Activated CD8-positive, alpha-beta memory T cell treated with anti-CD3 and anti-CD28 coated beads for 36 hours (primary cell): ENCODE data around the gene SPATA13. TPM values are rescaled to one million over a fixed set of nuclear protein-coding genes. Genes with fewer than 3 reads are reported as not detected.
"Not testable (repeated sequence)": the region's sequence is repeated elsewhere in the genome, so short reads cannot be mapped to it uniquely, and the experiment has no call there.

Experiments used
- CTCF ChIA-PET: fragments of 350-600 bp; sonication (Branson Sonifier 250); formaldehyde crosslinking; loops from one replicate; lab custom pipeline; 2021; ENCODE audit warnings: antibody characterized with exemption; lab: Charles Lee
- POLR2A ChIA-PET: fragments of 350-600 bp; sonication (Branson Sonifier 250); formaldehyde crosslinking; loops from one replicate; lab custom pipeline; 2021; ENCODE audit warnings: antibody characterized with exemption; lab: Charles Lee
- total RNA-seq, 2 experiments: library from RNA; stranded (reverse); gene quantifications; one replicate each; pipeline ENCODE4 v1.2.3, GENCODE V29; 2021

The SPATA13 gene
- total RNA-seq, 2 experiments from 2014 or later, result 54.7 TPM

- CTCF ChIA-PET, result no interaction called here
These were observed 23.2 kb downstream of the SPATA13 start for GRCh38 chr13:24183741-24184182.

GRCh38 chr13:24184265-24184841, 23.8 kb downstream of the SPATA13 start:
- ChIA-PET POLR2A (no interaction called here), CTCF (no interaction called here)

More at GRCh38 chr13:24183741-24184182, 23.2 kb downstream of the SPATA13 start:
- POLR2A ChIA-PET, result interaction anchor here (0.6 kb wide), 2 partner anchors 87 to 416 kb away, joined by 3 to 4 read pairs; no protein-coding TSS in a partner anchor

- ChIA-PET POLR2A (no interaction called here), CTCF (no interaction called here)
These were observed 24.4 kb downstream of the SPATA13 start for GRCh38 chr13:24184882-24185281.

GRCh38 chr13:24185591-24186232, 25.2 kb downstream of the SPATA13 start:
- CTCF ChIA-PET, result interaction anchor here (1.2 to 1.5 kb wide), 2 partner anchors 46 to 133 kb away, joined by 3 read pairs; no protein-coding TSS in a partner anchor

GRCh38 chr13:24187185-24187584, 26.7 kb downstream of the SPATA13 start:
- ChIA-PET CTCF (interaction anchor here (0.8 to 1.6 kb wide), 4 partner anchors 8 to 134 kb away, joined by 3 to 7 read pairs (median 4); no protein-coding TSS in a partner anchor), POLR2A (no interaction called here)

More at GRCh38 chr13:24185591-24186232, 25.2 kb downstream of the SPATA13 start:
- POLR2A ChIA-PET, result no interaction called here

GRCh38 chr13:24192057-24192810, 31.7 kb downstream of the SPATA13 start:
- CTCF ChIA-PET, result no interaction called here
- POLR2A ChIA-PET, result interaction anchor here (1.0 kb wide), 1 partner anchor 12 kb away, joined by 3 read pairs; no protein-coding TSS in a partner anchor

- POLR2A ChIA-PET, result interaction anchor here (1.0 kb wide), 1 partner anchor 12 kb away, joined by 3 read pairs; no protein-coding TSS in a partner anchor
These were observed 32.3 kb downstream of the SPATA13 start for GRCh38 chr13:24192811-24193162.

GRCh38 chr13:24194447-24194846, 33.9 kb downstream of the SPATA13 start:
- ChIA-PET CTCF (no interaction called here), POLR2A (no interaction called here)

More at GRCh38 chr13:24192811-24193162, 32.3 kb downstream of the SPATA13 start:
- CTCF ChIA-PET, result no interaction called here

- ChIA-PET POLR2A (no interaction called here), CTCF (no interaction called here)
These were observed 35.1 kb downstream of the SPATA13 start for GRCh38 chr13:24195626-24196025.

GRCh38 chr13:24196593-24197197, 36.2 kb downstream of the SPATA13 start:
- ChIA-PET POLR2A (no interaction called here), CTCF (no interaction called here)

- ChIA-PET CTCF (no interaction called here), POLR2A (no interaction called here)
These were observed 38.5 kb downstream of the SPATA13 start for GRCh38 chr13:24199016-24199415.

- ChIA-PET CTCF (interaction anchor here (0.6 kb wide), 1 partner anchor 49 kb away, joined by 4 read pairs; no protein-coding TSS in a partner anchor), POLR2A (no interaction called here)
These were observed 41.7 kb downstream of the SPATA13 start for GRCh38 chr13:24202215-24202614.

GRCh38 chr13:24203273-24203672, 42.8 kb downstream of the SPATA13 start:
- ChIA-PET CTCF (interaction anchor here (0.6 to 1.3 kb wide), 2 partner anchors 15 to 25 kb away, joined by 3 to 4 read pairs; no protein-coding TSS in a partner anchor), POLR2A (no interaction called here)

GRCh38 chr13:24203811-24204210, 43.3 kb downstream of the SPATA13 start:
- ChIA-PET POLR2A (no interaction called here), CTCF (interaction anchor here (0.6 to 1.3 kb wide), 2 partner anchors 14 to 24 kb away, joined by 3 to 4 read pairs; no protein-coding TSS in a partner anchor)

- CTCF ChIA-PET, POLR2A ChIA-PET: not testable (repeated sequence)
These were observed 44.6 kb downstream of the SPATA13 start for GRCh38 chr13:24205076-24205475.

GRCh38 chr13:24207841-24208667, 47.5 kb downstream of the SPATA13 start:
- CTCF ChIA-PET, result no interaction called here
- POLR2A ChIA-PET, result no interaction called here

- POLR2A ChIA-PET, result no interaction called here
- CTCF ChIA-PET, result no interaction called here
These were observed 48.6 kb downstream of the SPATA13 start for GRCh38 chr13:24209138-24209537.

GRCh38 chr13:24212254-24212653, 51.7 kb downstream of the SPATA13 start:
- CTCF ChIA-PET, result no interaction called here
- POLR2A ChIA-PET, result no interaction called here

GRCh38 chr13:24212674-24213073, 52.2 kb downstream of the SPATA13 start:
- ChIA-PET POLR2A (no interaction called here), CTCF (no interaction called here)
